A673 (cell line): ENCODE results near the gene L2HGDH.

Experiments used
- CTCF ChIP-seq: fragments of 300-800, 200-600 bp; sonication (generic); conservative IDR thresholded peaks from 2 replicates; pipeline ENCODE4 v1.5.1; 2017; ENCODE audit warnings: low read depth, mild to moderate bottlenecking, antibody characterized with exemption, low read length, moderate library complexity, mixed read lengths
- EZH2 ChIP-seq: fragments of 200-600 bp; sonication (generic); IDR thresholded peaks from 2 replicates; pipeline ENCODE4 v1.6.1; 2017; ENCODE audit warnings: borderline replicate concordance, low read depth, mild to moderate bottlenecking, mixed read lengths, antibody characterized with exemption, low read length; ENCODE audit not compliant: poor library complexity, severe bottlenecking

GRCh38 chr14:50265029-50265428, 47.0 kb downstream of the L2HGDH start:
- no peak for TF ChIP-seq CTCF
- TF ChIP-seq EZH2, result no peak
